Esophagus muscularis mucosa (tissue), 4 donors: ENCODE results near the gene UBE2J2. TPM values are rescaled to one million over a fixed set of nuclear protein-coding genes. Genes with fewer than 3 reads are reported as not detected.

Experiments used
- DNase-seq: peaks from one replicate; pipeline ENCODE4 v3.0.0-alpha.2; 2017; ENCODE audit errors: extremely low spot score
- H3K27ac ChIP-seq, 4 donors: fragments of 200-600 bp; sonication (generic); replicated peaks in 1 of 4; 1 replicate in 3 of 4; 2 replicates in 1 of 4; pipeline ENCODE4 v1.5.1; 2016 to 2019; ENCODE audit warnings: mild to moderate bottlenecking in 1 of 4
- H3K27me3 ChIP-seq, 4 donors: fragments of 200-600 bp; sonication (generic); one replicate each; pipeline versions ENCODE4 v1.5.1 to v1.6.0; 2016 to 2019
- H3K36me3 ChIP-seq, 4 donors: fragments of 200-600 bp; sonication (generic); one replicate each; pipeline ENCODE4 v1.5.1; 2016 to 2019
- H3K4me1 ChIP-seq, 4 donors: fragments of 200-600 bp; sonication (generic); one replicate each; pipeline ENCODE4 v1.5.1; 2016 to 2019
- H3K4me3 ChIP-seq, 4 donors: fragments of 200-600 bp; sonication (generic); 1 replicate in 2 of 4; 2 replicates in 2 of 4; pipeline ENCODE4 v1.5.1; 2016 to 2019; ENCODE audit warnings: mild to moderate bottlenecking in 4 of 4, moderate library complexity in 1 of 4
- H3K9me3 ChIP-seq, 4 donors: fragments of 200-600 bp; sonication (generic); 1 replicate in 3 of 4; 2 replicates in 1 of 4; pipeline ENCODE4 v1.5.1; 2016 to 2019
- EP300 ChIP-seq: sonication (generic); formaldehyde crosslinking; IDR thresholded peaks from one replicate; pipeline ENCODE4 v1.6.1; 2017; ENCODE audit warnings: antibody characterized with exemption
- POLR2A ChIP-seq: fragments of 450-650 bp; IDR thresholded peaks from one replicate; pipeline ENCODE4 v1.6.1; 2017; ENCODE audit warnings: antibody characterized with exemption, moderate library complexity, mild to moderate bottlenecking, low read depth
- POLR2AphosphoS5 ChIP-seq, 2 donors: sonication (generic); formaldehyde crosslinking; IDR thresholded peaks; one replicate each; pipeline ENCODE4 v1.6.1; 2017; ENCODE audit warnings: antibody characterized with exemption in 2 of 2
- WGBS: methylation state at CpG from one replicate; pipeline ENCODE4 v1.1.5; 2018; 5-methylcytosine and 5-hydroxymethylcytosine counted together
- intact Hi-C: fragments of 100-400 bp; cut with DNase I; formaldehyde crosslinking; loops from one replicate; pipeline ENCODE4 v1.15.1; 2023
- total RNA-seq, 4 donors: library from RNA; depleted of rRNA; stranded (reverse); fragments of >200 nt; gene quantifications; one replicate each; pipeline versions ENCODE4 v1.1.0 to v1.2.1, GENCODE V29; 2016
- TF ChIP-seq, protein P1 (sequence below), 3 experiments: fragments of 200-600 bp in 2 of 3; fragments of 450-650 bp in 1 of 3; sonication (generic) in 2 of 3; IDR thresholded peaks; one replicate each; pipeline ENCODE4 v1.5.1; 2017 to 2019; ENCODE audit warnings: antibody characterized with exemption in 3 of 3, mild to moderate bottlenecking in 2 of 3, moderate library complexity in 1 of 3

The UBE2J2 gene
- total RNA-seq, 4 donors from 2014 or later, result 34.9 to 61.4 (median 49.5) TPM

DNA sequence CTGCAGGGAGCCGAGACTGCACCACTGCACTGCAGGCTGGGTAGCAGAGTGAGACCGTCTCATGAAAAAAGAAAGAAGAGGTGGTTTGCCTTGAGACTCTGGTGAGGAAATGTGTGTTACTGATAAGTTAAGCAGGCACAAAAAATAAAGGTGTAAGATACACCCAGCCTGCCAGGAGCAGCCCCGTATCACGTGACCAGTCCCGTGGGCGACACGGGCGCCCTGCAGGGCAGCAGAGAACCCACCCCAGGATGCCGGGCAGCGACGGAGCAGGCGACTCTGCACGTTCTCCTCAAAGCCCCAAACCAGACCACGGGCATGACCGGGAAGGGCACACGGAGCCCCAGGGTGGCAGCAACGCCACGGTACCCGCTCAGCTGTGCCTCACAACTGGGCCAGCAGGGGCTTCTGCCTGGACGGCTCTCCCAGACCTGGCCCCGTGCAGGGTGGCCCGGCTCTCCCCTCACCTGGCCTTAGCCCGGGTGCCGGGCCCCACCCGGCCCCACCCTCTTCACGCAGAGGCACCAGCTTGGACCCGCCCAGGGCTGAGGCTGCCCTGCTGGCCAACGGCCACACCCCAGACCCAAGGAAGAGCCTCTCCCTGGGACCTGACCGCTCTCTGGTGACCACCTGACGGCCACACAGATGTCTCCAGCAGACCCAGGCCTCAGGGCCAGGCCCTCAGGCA lies 51.6 kb downstream of the UBE2J2 start:
- H3K27me3 ChIP-seq, result no peaks in the 10 kb centered on the region
- intact Hi-C loops, result no loop called here

DNA sequence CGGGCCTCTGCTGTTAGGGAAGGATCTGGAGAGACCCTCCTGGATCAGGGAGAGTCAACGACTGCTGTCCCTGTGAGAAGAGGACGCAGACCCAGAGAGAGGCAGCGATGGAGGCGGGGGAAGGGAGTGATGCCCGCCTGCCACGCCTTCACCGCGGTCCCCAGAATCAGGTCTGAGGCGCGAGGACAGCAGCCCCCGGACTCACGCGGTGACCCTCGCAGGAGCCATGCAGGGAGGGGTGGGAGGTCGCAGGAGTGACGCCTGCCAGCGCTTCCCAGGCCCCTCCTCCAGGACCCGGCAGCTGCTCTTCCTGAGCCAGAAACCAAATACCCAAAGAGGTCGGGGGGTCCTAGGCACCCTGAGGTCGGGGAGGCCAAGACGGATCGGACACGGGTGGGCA lies 53.5 kb downstream of the UBE2J2 start:
- Histone ChIP-seq H3K4me3 (no peak overlapping the region), H3K27me3 (no peaks in the 10 kb centered on the region), H3K27ac (no peak overlapping the region), H3K9me3 (no peaks in the 10 kb centered on the region), H3K36me3 (peaks cover 65 to 100% (median 96%) of the 10 kb centered on the region in 4 donors), H3K4me1 (peaks cover 0 to 8% (median 5%) of the 10 kb centered on the region in 4 donors)
- intact Hi-C loops, result no loop called here
- TF ChIP-seq, protein P1, sequence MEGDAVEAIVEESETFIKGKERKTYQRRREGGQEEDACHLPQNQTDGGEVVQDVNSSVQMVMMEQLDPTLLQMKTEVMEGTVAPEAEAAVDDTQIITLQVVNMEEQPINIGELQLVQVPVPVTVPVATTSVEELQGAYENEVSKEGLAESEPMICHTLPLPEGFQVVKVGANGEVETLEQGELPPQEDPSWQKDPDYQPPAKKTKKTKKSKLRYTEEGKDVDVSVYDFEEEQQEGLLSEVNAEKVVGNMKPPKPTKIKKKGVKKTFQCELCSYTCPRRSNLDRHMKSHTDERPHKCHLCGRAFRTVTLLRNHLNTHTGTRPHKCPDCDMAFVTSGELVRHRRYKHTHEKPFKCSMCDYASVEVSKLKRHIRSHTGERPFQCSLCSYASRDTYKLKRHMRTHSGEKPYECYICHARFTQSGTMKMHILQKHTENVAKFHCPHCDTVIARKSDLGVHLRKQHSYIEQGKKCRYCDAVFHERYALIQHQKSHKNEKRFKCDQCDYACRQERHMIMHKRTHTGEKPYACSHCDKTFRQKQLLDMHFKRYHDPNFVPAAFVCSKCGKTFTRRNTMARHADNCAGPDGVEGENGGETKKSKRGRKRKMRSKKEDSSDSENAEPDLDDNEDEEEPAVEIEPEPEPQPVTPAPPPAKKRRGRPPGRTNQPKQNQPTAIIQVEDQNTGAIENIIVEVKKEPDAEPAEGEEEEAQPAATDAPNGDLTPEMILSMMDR (IDR thresholded peaks at IDR 0.05), result no peak
- no peak for TF ChIP-seq EP300
- no peak for DNase-seq
- 84% methylated on average over 18 of the region's 24 CpGs for WGBS

More for the DNA sequence above, 51.6 kb downstream of the UBE2J2 start:
- TF ChIP-seq POLR2AphosphoS5 (IDR thresholded peaks at IDR 0.05), result no peak
- no peak for TF ChIP-seq EP300
- TF ChIP-seq POLR2A, result no peak
- TF ChIP-seq, protein P1 (IDR thresholded peaks at IDR 0.05), result no peak
- no peak for DNase-seq
- Histone ChIP-seq H3K9me3 (no peaks in the 10 kb centered on the region), H3K27ac (no peak overlapping the region), H3K36me3 (peaks cover 68 to 100% (median 97%) of the 10 kb centered on the region in 4 donors), H3K4me3 (no peak overlapping the region), H3K4me1 (peaks cover 0 to 12% (median 5%) of the 10 kb centered on the region in 4 donors)
- 85% methylated on average over 18 of the region's 30 CpGs for WGBS

DNA sequence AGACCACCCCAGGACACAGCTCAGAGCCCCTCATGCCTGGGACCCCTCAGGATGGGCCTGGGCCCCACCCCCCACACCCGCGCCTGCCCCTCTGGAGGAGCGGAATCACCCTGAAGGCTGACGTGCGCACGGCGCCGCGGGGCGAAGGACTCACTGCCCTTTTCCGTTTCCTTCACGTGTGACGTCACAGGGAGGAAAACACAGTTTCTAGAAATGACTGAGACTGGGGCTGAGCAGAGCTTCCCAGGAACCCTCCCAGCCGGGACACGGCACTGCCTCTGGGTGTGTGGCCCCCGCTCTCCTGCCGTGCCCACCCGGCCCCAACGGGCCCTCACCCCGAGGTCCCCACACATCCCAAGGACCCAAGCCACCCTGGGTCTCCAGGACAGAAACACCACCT lies 54.3 kb downstream of the UBE2J2 start:
- no peak for DNase-seq
- Histone ChIP-seq H3K4me3 (no peak overlapping the region), H3K36me3 (peaks cover 59 to 93% (median 89%) of the 10 kb centered on the region in 4 donors), H3K27me3 (no peaks in the 10 kb centered on the region), H3K27ac (no peak overlapping the region), H3K4me1 (peaks cover 0 to 14% (median 12%) of the 10 kb centered on the region in 4 donors), H3K9me3 (no peaks in the 10 kb centered on the region)
- intact Hi-C loops, result no loop called here
- 91% methylated on average over 6 of the region's 20 CpGs for WGBS
- TF ChIP-seq POLR2AphosphoS5 (IDR thresholded peaks at IDR 0.05) (no peak), EP300 (no peak)
- TF ChIP-seq, protein P1 (IDR thresholded peaks at IDR 0.05), result no peak

DNA sequence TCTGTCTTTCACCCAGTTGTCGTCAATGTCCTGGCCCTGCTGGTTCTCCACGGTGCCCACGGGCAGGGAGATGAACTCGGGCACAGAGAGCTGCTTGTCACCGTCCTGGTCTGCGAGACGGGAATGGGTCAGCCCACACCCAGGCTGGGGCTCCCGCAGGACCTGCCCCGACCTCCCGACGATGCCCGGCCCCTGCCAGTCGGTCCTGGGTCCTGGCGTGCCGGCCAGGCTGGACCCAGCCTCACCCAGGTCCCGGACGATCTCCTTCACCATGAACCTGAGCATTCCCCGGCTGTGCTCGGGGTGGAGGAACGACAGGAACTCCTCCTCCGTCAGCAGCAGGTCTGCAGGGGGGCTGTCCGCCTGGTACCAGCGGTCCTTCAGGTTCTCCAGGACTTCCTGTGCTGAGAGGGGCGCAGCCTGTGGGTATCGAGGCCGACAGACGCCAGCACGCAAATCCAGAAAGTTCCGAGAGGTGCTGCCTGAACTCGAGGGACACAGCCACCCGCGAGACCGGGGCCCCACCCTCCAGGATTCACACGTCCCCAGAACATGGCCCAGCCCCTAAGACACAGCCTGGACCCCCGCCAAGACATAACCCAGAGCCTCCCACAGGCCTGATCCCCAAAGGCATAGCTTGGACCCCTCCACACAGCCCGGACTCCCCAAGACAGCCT lies 55.0 kb downstream of the UBE2J2 start:
- intact Hi-C loops, result no loop called here

More for the DNA sequence above, 55.0 kb downstream of the UBE2J2 start:
- no peak for DNase-seq
- WGBS, result 91% methylated on average over 25 of the region's 36 CpGs
- Histone ChIP-seq H3K27ac (no peak overlapping the region), H3K36me3 (peaks cover 59 to 86% (median 82%) of the 10 kb centered on the region in 4 donors), H3K4me3 (no peak overlapping the region), H3K27me3 (no peaks in the 10 kb centered on the region), H3K9me3 (no peaks in the 10 kb centered on the region), H3K4me1 (peaks cover 6 to 20% (median 17%) of the 10 kb centered on the region in 4 donors)
- TF ChIP-seq EP300 (no peak), POLR2A (no peak), POLR2AphosphoS5 (IDR thresholded peaks at IDR 0.05) (no peak)
- TF ChIP-seq, protein P1 (IDR thresholded peaks at IDR 0.05), result no peak
